ENCODE data around the gene ADGRE2.
"Not testable (repeated sequence)": the region's sequence is repeated elsewhere in the genome, so short reads cannot be mapped to it uniquely, and the experiment has no call there.

ADGRE2 gene

DNA sequence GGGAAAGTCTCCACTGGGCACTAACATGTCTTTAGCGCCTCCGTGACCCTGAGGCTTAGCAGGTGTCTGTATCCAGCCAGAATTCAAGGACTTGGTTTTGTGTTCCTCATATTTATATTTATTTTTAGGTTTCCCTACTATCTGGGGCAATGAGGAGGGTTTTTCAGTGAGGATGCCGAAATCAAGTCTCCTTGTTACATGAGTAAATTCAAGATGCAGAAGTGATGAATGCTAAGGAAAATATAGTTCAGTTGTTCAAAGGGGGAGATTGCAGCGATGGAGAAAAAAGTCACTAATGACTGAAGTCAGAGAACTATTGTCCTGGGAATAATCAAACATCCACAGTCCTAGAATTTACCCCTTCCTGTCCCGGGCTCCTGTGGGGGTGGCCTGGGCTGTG, 791 bp upstream of the ADGRE2 start:
- DNase-seq (ENCODE audit: low spot score) = no peak

GRCh38 chr19:14777645-14778044, 715 bp downstream of the ADGRE2 start:
- not testable (repeated sequence) for DNase-seq (ENCODE audit: low spot score)

GRCh38 chr19:14775869-14776586, 2.3 kb downstream of the ADGRE2 start:
- DNase-seq (ENCODE audit: low spot score) = no peak

GRCh38 chr19:14775326-14775725, 3.0 kb downstream of the ADGRE2 start:
- DNase-seq (ENCODE audit: low spot score) = not testable (repeated sequence)

- no peak for DNase-seq (ENCODE audit: low spot score)
These were observed 4.0 kb downstream of the ADGRE2 start for GRCh38 chr19:14774373-14774772.

- not testable (repeated sequence) for DNase-seq (ENCODE audit: low spot score)
These were observed 4.6 kb downstream of the ADGRE2 start for GRCh38 chr19:14773722-14774121.

- DNase-seq (ENCODE audit: low spot score) = no peak
These were observed 5.4 kb downstream of the ADGRE2 start for GRCh38 chr19:14772995-14773394.

DNA sequence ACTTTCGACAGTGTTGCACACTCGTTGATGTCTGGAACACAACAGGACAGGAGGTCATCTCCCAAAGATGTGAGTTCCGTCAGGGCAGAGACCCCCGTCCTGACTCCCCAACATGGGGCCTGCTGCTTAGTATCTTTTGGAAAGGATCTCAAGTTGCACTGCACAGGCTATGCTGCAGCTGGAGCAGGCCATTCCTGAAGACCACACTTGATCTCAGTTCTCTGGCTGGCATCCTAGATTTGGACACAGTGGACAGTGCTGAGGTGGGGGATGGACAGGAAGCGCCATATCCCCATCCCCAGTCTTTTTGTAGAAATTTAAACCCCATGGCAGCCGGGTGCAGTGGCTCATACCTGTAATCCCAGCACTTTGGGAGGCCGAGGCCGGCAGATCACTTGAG, 5.9 kb downstream of the ADGRE2 start:
- DNase-seq (ENCODE audit: low spot score) = no peak

- no peak for DNase-seq (ENCODE audit: low spot score)
These were observed 7.2 kb downstream of the ADGRE2 start for GRCh38 chr19:14770944-14771839.

GRCh38 chr19:14770136-14770535, 8.2 kb downstream of the ADGRE2 start:
- no peak for DNase-seq (ENCODE audit: low spot score)

DNA sequence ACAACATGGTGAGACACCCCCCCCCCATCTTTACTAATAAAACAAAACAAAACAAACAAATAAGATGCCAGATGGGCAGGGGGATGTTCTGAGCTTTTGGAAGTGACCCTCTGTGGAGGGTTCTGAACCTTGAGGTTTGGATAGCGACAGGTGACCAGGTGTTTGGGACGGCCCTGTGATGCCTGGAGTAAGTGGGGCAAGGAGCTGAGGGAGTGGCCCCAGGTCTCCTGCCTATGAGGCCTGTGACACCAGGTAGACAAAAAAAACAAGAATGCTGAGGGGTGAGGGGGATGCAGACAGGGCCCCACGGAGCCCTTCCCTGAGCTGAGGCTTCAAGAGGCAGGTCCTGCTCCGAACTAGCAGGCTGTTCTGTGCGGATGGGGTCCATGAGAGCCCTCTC, 9.2 kb downstream of the ADGRE2 start:
- DNase-seq (ENCODE audit: low spot score) = no peak

DNA sequence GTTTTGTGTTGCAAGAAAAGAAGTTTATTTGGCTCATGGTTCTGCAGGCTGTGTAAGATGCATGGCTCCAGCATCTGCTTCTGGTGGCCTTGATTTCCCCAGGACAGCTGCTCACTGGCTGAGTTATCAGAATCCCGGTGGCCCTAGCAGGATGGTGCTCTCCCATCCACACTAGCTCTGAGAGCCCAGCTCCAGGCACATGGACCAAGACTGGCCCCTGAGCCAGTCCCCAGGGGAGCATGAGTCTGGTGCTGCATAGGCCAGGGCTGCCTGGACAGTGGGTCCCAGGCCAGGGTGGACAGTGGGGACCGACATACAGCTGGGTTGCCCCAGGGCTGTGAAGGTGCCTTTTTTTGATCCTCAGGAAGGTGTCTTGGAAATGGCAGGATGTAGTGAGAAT, 10.4 kb downstream of the ADGRE2 start:
- DNase-seq (ENCODE audit: low spot score) = no peak

GRCh38 chr19:14767466-14767971, 10.8 kb downstream of the ADGRE2 start:
- no peak for DNase-seq (ENCODE audit: low spot score)

- DNase-seq (ENCODE audit: low spot score) = not testable (repeated sequence)
These were observed 12.5 kb downstream of the ADGRE2 start for GRCh38 chr19:14765841-14766240.

GRCh38 chr19:14765403-14765802, 13.0 kb downstream of the ADGRE2 start:
- not testable (repeated sequence) for DNase-seq (ENCODE audit: low spot score)

GRCh38 chr19:14764401-14764800, 14.0 kb downstream of the ADGRE2 start:
- DNase-seq (ENCODE audit: low spot score) = no peak

GRCh38 chr19:14763497-14764145, 14.7 kb downstream of the ADGRE2 start:
- DNase-seq (ENCODE audit: low spot score) = no peak

GRCh38 chr19:14762111-14762510, 16.2 kb downstream of the ADGRE2 start:
- DNase-seq (ENCODE audit: low spot score) = no peak

GRCh38 chr19:14761607-14762006, 16.8 kb downstream of the ADGRE2 start:
- DNase-seq (ENCODE audit: low spot score) = no peak

GRCh38 chr19:14758816-14759215, 19.5 kb downstream of the ADGRE2 start:
- peak; percentile 20 for DNase-seq (ENCODE audit: low spot score)

DNA sequence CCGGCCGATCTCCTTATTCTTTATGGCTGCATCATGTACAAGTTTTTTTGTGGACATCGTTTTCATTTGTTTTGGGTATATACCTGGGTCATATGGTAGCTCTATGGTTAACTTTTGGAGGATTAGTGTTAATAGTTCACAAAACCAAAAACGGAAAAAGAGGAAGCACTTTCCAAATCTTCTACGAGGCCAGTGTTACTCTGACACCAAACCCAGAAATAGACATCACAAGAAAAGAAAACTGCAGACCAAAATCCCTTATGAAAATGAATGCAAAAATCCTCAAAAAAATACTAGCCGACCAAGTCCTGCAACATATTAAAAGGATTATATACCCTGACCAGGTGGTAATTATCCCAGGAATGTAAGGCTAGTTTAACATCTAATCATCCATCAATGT, 29.8 kb downstream of the ADGRE2 start:
- no peak for DNase-seq (ENCODE audit: low spot score)

- no peak for DNase-seq (ENCODE audit: low spot score)
These were observed 31.5 kb downstream of the ADGRE2 start for GRCh38 chr19:14746886-14747285.

DNA sequence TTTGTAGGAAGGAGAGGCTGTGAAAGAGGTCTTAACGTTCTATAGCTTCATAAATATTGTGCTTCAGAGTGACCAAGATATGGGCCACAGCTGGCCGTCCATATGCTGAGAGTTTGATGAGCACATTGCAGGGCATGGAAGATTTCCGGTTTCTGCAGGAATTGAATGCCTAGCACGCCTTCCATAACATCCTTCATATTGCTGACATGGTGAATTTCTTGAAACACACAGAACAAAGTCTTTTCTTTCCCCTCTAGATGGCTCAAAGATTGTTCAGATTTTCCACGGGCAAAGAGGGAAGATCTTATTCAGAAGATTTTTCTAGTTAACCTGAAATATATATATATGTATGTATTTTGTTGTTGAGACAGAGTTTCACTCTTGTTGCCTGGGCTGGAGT, 42.4 kb downstream of the ADGRE2 start:
- no peak for DNase-seq (ENCODE audit: low spot score)
